Neutrophil (primary cell): ENCODE data around the gene ME1.

Source experiments
- H3K27ac ChIP-seq: fragments of 200-600 bp; sonication (generic); 2 replicates; pipeline ENCODE4 v1.5.1; 2016; ENCODE audit warnings: mild to moderate bottlenecking, moderate library complexity
- H3K27me3 ChIP-seq: fragments of 200-600 bp; sonication (generic); 2 replicates; pipeline ENCODE4 v1.6.0; 2016; ENCODE audit warnings: mild to moderate bottlenecking
- H3K36me3 ChIP-seq: fragments of 200-600 bp; sonication (generic); 2 replicates; pipeline ENCODE4 v1.5.1; 2017
- H3K4me1 ChIP-seq, 2 experiments: fragments of 200-600 bp in 1 of 2; sonication (generic) in 1 of 2; 1 replicate in 1 of 2; 2 replicates in 1 of 2; pipeline versions ENCODE4 v1.5.1 to v1.6.1; 2013 to 2016; ENCODE audit warnings: low read depth in 1 of 2, low read length in 1 of 2, mild to moderate bottlenecking in 1 of 2, moderate library complexity in 1 of 2; ENCODE audit not compliant: control insufficient read depth in 1 of 2, insufficient read depth in 1 of 2
- H3K4me3 ChIP-seq, 2 experiments: fragments of 200-600 bp in 1 of 2; sonication (generic) in 1 of 2; 1 replicate in 1 of 2; 2 replicates in 1 of 2; pipeline ENCODE4 v1.5.1; 2013 to 2016; ENCODE audit warnings: low read depth in 1 of 2, low read length in 1 of 2, mild to moderate bottlenecking in 1 of 2, moderate library complexity in 1 of 2
- H3K9me3 ChIP-seq: fragments of 200-600 bp; sonication (generic); 2 replicates; pipeline ENCODE4 v1.5.1; 2016
- TF ChIP-seq, protein P1 (sequence below): fragments of 200-600 bp; sonication (generic); IDR thresholded peaks from 2 replicates; pipeline ENCODE4 v1.5.1; 2016; ENCODE audit warnings: antibody characterized with exemption

The ME1 gene

DNA sequence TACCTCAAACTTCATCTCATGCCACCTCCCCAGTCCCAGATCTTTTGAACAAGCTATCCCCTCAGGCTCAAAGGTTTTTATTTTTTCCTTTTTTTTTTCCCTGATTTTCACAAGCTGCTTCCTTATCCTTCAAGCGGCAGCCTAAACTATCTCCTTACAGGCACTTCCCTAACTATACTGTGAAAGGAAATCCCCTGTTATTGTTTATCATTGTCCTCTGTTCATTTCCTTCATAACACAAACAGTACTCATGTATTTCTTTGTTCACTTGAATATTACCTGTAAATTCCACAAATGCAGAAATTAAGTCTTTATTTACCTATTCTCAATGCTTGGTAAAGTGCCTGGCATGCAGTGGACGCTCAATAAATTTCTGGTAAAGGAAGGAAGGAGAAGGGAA, 48.9 kb downstream of the ME1 start:
- Histone ChIP-seq H3K9me3 (no peaks in the 10 kb centered on the region), H3K4me1 (no peaks in the 10 kb centered on the region), H3K36me3 (no peaks in the 10 kb centered on the region), H3K4me3 (no peak overlapping the region), H3K27ac (no peak overlapping the region), H3K27me3 (no peaks in the 10 kb centered on the region)
- TF ChIP-seq, protein P1, sequence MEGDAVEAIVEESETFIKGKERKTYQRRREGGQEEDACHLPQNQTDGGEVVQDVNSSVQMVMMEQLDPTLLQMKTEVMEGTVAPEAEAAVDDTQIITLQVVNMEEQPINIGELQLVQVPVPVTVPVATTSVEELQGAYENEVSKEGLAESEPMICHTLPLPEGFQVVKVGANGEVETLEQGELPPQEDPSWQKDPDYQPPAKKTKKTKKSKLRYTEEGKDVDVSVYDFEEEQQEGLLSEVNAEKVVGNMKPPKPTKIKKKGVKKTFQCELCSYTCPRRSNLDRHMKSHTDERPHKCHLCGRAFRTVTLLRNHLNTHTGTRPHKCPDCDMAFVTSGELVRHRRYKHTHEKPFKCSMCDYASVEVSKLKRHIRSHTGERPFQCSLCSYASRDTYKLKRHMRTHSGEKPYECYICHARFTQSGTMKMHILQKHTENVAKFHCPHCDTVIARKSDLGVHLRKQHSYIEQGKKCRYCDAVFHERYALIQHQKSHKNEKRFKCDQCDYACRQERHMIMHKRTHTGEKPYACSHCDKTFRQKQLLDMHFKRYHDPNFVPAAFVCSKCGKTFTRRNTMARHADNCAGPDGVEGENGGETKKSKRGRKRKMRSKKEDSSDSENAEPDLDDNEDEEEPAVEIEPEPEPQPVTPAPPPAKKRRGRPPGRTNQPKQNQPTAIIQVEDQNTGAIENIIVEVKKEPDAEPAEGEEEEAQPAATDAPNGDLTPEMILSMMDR = no peak

DNA sequence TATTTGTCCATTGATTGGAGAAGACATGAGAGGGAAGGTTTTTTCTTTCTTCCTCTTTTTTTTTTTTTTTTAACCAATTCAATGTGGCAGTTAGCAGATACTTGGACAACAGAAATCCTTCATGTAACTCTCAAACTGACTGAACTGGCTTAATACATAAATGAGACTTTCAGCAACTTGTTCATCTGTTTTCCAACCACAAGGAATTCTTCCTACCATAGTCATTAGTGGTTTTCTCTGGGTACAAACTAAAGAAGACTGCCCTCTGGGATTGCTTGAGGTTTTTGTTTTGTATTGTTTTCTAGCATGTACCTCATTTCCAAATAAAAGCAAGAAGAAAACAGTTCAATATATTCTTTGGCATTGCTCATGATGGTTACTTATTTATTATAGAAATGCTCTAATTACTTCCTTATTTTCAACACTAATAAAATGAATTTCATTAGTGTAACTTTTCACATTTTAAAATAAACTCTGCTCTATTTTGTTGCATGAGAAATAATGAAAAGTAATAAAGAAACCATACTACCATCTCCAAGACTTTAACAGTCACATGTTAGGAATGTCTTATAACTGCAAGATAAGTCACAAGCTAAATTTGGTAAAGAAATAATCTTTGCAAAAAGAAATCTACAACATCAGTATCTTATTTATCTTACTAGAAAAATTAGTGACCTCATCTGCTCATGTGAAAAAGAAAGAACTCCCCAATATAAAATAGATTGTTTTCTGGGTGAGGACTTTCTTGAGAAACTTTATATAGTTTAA, 52.0 kb downstream of the ME1 start:
- Histone ChIP-seq H3K4me3 (no peak overlapping the region), H3K27me3 (no peaks in the 10 kb centered on the region), H3K36me3 (no peaks in the 10 kb centered on the region), H3K4me1 (no peaks in the 10 kb centered on the region), H3K9me3 (no peaks in the 10 kb centered on the region), H3K27ac (no peak overlapping the region)
- TF ChIP-seq, protein P1 = no peak

DNA sequence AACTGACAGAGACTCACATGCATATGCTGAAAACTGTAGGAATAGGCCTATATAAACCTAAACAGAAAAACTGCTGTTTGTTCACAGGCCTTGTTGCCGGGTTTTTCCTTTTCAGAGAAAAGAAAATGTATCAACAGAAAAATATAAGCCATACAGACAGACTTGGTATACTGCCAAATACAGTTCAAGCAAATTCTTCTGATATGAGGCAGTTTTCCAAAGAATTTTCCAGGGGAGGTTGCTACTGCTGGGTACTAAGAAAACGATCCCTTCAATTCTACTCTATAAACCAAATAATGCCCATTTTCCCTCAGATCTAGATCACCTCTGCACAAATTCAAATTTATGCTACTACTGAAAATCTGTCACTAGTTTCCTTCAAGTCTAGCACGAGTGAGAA, 59.4 kb downstream of the ME1 start:
- no peaks in the 10 kb centered on the region for H3K4me1 ChIP-seq
- H3K4me3 ChIP-seq = no peak overlapping the region
- no peak overlapping the region for H3K27ac ChIP-seq

DNA sequence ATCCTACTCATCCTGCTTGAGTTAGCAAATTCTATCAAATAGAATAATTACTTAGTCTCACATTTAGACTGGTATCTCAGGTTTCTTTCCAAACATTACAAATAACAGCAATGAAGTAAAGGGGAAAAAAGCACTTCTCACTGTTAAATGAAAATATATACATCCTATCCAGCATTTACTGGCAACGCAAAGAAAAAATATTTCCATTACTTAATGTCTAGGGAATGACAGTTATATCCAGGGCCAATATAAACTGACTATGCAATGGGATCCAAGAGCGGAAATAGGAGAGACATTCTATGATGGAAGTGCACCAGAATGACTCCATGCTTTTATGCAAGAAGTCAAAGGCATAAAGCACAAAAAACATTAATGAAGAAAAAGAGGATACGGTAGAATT, 60.3 kb downstream of the ME1 start:
- Histone ChIP-seq H3K27ac (no peak overlapping the region), H3K9me3 (no peaks in the 10 kb centered on the region), H3K36me3 (no peaks in the 10 kb centered on the region), H3K4me3 (no peak overlapping the region), H3K4me1 (no peaks in the 10 kb centered on the region), H3K27me3 (no peaks in the 10 kb centered on the region)
- TF ChIP-seq, protein P1 = no peak

More for the DNA sequence above, 59.4 kb downstream of the ME1 start:
- TF ChIP-seq, protein P1 = no peak
- Histone ChIP-seq H3K27me3 (no peaks in the 10 kb centered on the region), H3K9me3 (no peaks in the 10 kb centered on the region), H3K36me3 (no peaks in the 10 kb centered on the region)

DNA sequence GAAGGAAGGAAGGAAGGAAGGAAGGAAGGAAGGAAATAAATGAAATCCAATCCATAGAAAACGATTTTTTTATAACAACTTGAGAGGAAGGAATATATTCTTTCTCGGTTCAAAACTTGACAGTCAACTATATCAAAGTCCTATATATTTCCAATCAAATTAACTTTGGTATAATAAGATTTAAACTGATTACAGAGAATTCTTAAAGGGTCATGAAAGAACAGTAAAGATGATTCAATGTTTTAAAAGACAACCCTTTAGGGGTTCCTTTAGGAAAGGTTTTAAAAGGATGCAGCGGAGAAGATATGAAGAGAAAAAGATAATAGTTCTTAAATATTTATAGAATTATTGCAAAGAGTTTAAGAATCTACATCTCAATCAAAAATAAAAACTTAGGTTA, 61.2 kb downstream of the ME1 start:
- Histone ChIP-seq H3K27ac (no peak overlapping the region), H3K9me3 (no peaks in the 10 kb centered on the region), H3K36me3 (no peaks in the 10 kb centered on the region), H3K4me1 (no peaks in the 10 kb centered on the region), H3K27me3 (no peaks in the 10 kb centered on the region), H3K4me3 (no peak overlapping the region)
- TF ChIP-seq, protein P1 = no peak
